Measurements from ENCODE around the gene SLC6A13.

Gene SLC6A13

GRCh38 chr12:213527-213932 is 49.1 kb downstream of the SLC6A13 start:
- no peak for DNase-seq

GRCh38 chr12:212715-213526 is 49.7 kb downstream of the SLC6A13 start:
- no peak for DNase-seq

- no peak for DNase-seq
Measured at GRCh38 chr12:212415-212714, 50.3 kb downstream of the SLC6A13 start.

GRCh38 chr12:211639-212414 is 50.8 kb downstream of the SLC6A13 start:
- no peak for DNase-seq

GRCh38 chr12:211142-211465 is 51.5 kb downstream of the SLC6A13 start:
- no peak for DNase-seq

GRCh38 chr12:210277-211141 is 52.1 kb downstream of the SLC6A13 start:
- no peak for DNase-seq

- no peak for DNase-seq
Measured at GRCh38 chr12:209851-210250, 52.8 kb downstream of the SLC6A13 start.

GRCh38 chr12:209246-209645 is 53.4 kb downstream of the SLC6A13 start:
- no peak for DNase-seq

- no peak for DNase-seq
Measured at GRCh38 chr12:208813-209212, 53.8 kb downstream of the SLC6A13 start.

- DNase-seq = no peak
Measured at GRCh38 chr12:207804-208203, 54.8 kb downstream of the SLC6A13 start.

- no peak for DNase-seq
Measured at GRCh38 chr12:206746-207440, 55.7 kb downstream of the SLC6A13 start.

- no peak for DNase-seq
Measured at GRCh38 chr12:205026-205425, 57.6 kb downstream of the SLC6A13 start.

- no peak for DNase-seq
Measured at GRCh38 chr12:204261-204678, 58.4 kb downstream of the SLC6A13 start.

- no peak for DNase-seq
Measured at GRCh38 chr12:203462-204260, 59.0 kb downstream of the SLC6A13 start.

- DNase-seq = no peak
Measured at GRCh38 chr12:203074-203461, 59.6 kb downstream of the SLC6A13 start.

- peak; percentile 93 for DNase-seq
Measured at GRCh38 chr12:202081-202731, 60.4 kb downstream of the SLC6A13 start.

GRCh38 chr12:201361-201760 is 61.3 kb downstream of the SLC6A13 start:
- no peak for DNase-seq

GRCh38 chr12:198705-199104 is 63.9 kb downstream of the SLC6A13 start:
- DNase-seq = no peak

- DNase-seq = no peak
Measured at GRCh38 chr12:197911-198695, 64.5 kb downstream of the SLC6A13 start.

GRCh38 chr12:197347-197746 is 65.3 kb downstream of the SLC6A13 start:
- no peak for DNase-seq

GRCh38 chr12:196436-196835 is 66.2 kb downstream of the SLC6A13 start:
- no peak for DNase-seq
